ENCODE data around the gene GCNT2.
A peak's percentile ranks its signal among the peaks of the same experiment; 100 is the strongest.
"Not testable (repeated sequence)": the region's sequence is repeated elsewhere in the genome, so short reads cannot be mapped to it uniquely, and the experiment has no call there.

GCNT2 gene

DNA sequence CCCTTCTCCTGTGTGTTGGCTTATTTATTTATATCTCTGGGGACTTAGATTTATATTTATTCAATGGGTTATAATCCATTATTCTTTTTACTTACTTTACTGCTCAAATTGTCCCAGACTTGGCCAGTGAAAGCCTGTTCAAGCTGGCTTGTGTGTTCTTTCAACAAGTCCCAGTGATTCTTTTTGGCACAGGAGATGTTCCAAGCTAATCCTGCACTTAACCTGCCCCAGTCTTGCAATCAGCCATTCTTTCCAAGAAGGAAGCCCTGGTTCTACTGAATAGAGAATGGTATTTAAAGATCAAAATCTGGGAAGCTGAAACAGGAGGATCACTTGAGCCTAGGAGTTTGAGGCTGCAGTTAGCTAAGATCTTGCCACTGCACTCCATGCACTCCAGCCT lies 26.7 kb downstream of the GCNT2 start:
- DNase-seq = no peak

DNA sequence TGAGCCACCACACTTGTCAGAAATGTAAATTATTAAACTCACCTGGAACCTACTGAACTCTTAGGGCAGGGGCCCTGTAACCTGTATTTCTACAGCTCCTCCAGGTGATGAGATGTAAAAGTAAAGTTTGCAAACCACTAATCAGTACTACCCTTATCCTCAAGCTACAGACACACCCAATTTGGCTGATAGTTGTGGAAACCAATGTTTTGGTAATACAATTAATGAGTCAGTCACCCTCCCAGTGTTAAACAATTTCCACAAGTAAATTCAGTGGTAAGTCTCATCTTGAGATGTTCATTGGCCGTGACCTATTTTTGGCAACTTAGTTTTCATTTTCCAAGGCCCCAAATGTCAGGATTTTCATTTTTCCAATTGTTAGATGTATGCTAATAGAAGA lies 29.6 kb downstream of the GCNT2 start:
- DNase-seq = no peak

DNA sequence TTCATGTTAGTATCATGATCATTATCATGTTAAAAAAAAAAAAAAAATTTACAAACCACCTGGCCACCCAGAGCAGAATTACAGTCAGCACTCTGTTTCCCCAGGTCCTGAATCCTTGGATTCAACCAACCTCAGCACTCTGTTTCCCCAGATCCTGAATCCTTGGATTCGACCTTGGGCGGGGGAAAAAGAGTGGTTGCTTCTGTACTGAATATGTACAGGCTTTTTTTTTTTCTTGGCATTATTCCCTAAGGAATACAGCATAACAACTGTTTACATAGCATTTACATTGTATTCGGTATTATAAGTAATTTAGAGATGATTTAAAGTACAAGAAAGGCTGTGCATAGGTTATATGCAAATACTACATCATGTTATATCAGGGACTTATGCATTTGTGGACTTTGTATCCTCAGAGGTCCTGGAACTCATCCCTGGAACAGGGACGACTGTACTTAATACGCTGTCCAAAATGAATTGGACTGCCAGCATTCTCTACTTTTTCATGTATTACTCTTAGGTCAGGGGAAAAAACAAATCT lies 31.2 kb downstream of the GCNT2 start:
- no peak for DNase-seq

DNA sequence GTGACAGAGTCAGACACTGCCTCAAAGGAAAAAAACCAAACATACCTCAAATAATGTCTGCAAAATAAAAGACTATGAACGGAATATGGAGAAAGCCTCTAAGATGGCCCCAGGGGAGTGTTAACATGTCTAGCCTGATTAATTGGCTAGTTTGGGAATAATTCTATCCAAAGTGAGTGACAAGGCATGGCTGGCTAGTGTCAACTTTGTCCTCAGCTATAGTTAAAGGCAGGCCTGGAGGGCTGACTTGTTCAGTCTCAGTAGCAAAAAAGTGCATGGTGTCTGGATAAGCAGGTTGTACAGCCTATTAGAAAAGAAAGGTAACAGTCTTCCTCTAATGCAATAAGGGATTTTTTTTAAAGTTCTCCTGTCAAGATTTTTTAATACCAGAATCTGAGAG lies 32.7 kb downstream of the GCNT2 start:
- no peak for DNase-seq

DNA sequence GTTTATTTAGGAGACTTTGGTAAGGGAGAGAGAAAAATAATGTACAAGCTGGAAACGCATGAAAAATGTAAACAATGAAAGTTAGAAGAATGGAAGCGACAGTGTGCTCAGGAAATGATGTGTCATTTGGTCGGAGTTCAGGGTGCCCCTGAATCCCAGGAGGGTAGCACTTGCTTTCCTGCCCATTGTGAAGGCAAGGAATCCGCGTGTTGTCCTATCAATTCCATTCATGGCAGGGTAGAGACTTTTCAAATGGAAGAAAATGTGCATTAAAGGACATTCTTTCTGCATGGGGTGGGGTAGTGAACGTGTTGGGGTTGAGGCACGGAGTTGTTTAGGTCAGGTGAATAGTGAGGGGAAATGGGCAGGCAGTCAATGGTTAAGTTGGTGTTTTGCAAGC lies 33.7 kb downstream of the GCNT2 start:
- DNase-seq = no peak

DNA sequence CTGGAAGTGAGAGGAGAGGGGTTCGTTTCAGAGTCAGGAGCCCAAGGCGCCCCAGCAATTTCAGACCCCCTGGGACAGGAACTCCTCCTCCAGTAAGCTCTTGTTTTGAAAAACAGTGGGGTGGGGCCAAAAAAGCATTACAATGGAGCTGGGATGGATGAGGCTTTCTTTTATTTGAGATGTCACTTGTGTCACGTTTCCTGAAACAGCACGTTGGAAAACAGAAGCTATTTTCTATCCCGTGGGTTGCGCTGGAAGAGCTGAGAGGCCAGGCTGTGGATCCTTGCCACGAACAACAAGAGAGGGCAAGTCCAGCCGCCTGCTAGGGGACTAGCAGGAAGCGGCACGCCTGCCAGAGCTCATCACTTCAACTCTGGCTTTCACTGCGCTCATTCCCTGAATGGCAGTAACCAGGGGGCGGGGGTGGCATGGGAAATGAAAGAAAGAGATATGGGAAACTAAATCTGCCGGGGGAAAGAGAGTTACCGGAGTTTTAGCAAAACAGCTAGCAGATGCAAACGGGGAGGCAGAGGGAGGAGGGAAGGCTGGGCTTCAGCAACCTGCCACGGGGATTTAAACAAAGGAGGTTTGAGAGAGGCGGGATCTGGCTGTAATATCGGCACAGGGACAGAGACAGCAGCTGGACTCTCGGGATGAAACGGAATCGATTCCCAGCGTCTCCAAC lies 34.6 kb downstream of the GCNT2 start:
- peak in 40 of 51 donors; percentile 8 to 67 (median 32) for DNase-seq

DNA sequence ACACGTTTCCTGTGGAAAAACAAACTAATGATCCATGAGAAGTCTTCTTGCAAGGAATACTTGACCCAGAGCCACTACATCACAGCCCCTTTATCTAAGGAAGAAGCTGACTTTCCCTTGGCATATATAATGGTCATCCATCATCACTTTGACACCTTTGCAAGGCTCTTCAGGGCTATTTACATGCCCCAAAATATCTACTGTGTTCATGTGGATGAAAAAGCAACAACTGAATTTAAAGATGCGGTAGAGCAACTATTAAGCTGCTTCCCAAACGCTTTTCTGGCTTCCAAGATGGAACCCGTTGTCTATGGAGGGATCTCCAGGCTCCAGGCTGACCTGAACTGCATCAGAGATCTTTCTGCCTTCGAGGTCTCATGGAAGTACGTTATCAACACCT lies 35.4 kb downstream of the GCNT2 start:
- DNase-seq = no peak

DNA sequence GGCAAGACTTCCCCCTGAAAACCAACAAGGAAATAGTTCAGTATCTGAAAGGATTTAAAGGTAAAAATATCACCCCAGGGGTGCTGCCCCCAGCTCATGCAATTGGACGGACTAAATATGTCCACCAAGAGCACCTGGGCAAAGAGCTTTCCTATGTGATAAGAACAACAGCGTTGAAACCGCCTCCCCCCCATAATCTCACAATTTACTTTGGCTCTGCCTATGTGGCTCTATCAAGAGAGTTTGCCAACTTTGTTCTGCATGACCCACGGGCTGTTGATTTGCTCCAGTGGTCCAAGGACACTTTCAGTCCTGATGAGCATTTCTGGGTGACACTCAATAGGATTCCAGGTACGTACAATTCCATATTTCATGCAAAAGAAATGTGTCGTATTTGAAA lies 35.8 kb downstream of the GCNT2 start:
- DNase-seq = no peak

DNA sequence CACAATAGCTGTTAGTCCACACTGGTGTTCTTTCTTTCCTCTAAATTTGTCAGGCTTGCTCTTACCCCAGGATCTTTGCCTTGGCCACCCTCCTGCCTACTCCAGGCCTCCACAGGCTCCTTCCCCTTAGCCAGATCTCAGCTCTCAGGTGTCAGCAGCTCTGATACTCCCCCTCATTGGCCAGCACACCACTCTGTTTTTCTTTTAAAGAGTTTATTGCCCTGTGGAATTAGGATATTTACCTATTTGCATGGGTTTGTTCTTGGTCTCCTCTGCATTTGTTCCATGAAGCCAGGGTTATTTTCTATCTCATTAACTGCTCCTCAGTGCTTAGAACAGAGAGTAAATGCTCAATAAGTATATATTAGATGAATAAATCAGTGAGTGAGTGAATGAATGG lies 36.8 kb downstream of the GCNT2 start:
- no peak for DNase-seq

DNA sequence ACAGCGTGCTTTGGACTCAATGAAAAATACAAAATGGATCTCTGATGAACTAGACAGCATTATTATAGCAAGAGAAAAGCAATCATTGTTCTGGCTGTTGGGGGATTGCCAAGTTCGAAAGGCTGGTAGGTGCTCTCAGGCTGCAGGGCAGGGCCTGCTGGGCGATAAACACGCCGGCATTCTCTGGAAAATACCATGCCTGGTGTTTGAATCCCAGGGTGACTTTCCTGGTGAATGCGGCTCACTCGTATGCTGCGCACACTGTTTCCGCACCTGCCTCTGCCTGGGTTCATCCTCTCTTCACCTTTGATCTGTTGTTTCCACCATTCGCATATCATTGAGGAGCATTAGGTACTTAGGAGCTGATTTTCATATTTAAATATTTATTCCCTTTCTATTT lies 37.4 kb downstream of the GCNT2 start:
- DNase-seq = peak in 16 of 51 donors; percentile 4 to 38 (median 14)

DNA sequence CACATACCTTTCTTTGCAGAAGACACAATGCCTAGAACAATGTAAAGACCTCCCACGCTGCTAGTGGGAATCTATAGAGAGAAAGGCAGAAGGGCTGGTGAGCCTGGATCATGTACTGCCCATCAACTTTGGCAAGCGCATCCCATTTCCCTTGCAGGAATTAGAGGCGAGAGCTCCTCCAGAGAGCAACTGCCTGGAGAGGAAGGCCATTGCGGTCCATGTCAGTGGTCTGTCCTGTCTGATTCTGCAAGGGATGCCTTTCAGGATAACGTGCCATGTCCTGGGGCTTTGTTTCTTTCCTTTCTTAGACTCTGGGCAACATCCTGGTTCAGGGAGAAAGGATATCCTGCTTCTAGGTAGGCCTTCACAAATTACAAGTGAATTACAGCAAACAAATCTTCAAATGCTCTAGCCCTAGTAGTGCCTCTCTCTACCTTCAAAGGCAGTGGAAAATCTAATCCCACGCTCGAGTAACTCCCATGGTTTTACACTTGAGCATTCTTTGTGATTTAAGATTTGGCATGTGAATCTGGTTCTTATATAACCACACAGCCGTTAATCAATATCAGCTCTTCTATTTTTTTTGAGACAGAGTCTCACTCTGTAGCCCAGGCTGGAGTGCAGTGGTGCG lies 38.5 kb downstream of the GCNT2 start:
- DNase-seq = no peak

DNA sequence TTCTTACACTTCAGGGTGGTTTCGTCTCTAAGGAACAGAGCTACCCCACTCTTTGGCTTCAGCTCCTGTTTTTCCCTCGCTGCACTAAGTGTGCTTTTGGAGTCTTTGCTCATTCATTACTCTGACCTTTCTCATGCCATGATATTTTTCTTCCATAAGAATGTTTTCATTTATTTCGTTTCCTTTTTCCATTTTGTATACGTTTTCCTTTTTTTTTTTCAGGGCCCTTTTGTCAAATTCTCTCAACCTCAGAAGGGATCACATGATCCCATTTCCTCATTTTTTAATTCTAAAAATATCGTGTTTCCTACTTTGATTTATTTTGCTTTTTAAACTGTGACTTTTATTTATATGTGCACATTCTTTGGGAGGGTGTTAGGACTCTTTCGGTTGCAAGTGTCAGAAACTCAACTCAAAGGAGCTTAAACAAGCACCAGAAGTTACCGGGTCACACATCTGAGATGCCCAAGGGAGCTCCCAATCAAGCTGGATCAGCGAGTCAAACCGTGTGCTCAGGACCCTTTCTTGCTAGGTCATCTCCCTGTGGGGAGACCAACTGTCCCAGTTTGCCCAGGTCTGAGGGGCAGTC lies 40.6 kb downstream of the GCNT2 start:
- no peak for DNase-seq

DNA sequence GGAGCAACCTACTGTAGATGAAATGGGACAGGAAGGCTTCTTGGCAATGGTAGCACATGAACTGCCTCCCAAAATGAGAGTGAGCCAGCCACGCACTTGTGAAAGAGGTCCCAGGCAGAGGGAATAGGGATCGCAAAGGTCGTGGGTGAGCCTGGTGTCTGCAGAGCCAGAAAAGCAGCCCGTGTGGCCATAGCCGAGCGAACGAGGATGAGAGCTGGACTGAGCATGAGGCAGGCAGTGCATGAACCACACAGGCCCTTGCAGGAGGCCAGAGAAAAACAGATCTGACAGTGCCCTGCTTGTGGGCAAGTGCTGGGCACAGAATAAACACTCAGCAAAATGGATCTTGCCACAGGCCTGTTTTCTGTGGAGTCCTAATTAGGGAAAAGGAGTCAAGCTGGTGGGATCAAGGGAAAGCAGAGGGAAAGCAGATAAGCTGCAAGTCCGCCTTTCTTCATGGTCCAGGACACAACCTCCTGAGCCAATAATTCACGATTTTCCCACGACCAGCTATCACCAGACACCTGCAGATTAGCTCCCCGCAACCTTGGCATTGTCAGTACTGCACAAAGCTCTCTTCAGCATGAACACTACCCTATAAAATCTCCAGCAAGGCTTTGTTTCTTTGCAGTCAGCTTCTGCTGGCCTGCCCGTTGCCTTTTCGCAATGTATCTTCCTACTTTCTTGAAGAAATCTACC lies 44.0 kb downstream of the GCNT2 start:
- DNase-seq = no peak

DNA sequence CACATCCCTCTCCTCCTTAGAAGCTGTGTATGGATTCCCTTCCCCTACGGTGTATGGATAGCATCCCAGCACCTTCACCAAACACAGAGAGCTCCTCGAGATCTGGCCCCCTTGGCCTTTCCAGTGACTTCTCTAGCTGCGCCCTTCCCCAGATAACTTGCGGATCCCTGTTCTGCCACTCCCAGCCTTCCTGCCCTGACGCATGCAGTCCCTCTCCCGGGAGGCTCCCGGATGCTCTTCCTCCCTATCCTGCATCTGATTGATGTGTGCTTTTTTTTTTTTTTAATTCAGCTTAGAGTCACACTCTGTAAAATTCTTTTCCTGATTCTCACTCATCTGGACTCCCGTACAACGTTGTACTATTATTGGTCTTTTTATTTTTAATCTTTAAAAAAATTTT lies 44.8 kb downstream of the GCNT2 start:
- DNase-seq = no peak

DNA sequence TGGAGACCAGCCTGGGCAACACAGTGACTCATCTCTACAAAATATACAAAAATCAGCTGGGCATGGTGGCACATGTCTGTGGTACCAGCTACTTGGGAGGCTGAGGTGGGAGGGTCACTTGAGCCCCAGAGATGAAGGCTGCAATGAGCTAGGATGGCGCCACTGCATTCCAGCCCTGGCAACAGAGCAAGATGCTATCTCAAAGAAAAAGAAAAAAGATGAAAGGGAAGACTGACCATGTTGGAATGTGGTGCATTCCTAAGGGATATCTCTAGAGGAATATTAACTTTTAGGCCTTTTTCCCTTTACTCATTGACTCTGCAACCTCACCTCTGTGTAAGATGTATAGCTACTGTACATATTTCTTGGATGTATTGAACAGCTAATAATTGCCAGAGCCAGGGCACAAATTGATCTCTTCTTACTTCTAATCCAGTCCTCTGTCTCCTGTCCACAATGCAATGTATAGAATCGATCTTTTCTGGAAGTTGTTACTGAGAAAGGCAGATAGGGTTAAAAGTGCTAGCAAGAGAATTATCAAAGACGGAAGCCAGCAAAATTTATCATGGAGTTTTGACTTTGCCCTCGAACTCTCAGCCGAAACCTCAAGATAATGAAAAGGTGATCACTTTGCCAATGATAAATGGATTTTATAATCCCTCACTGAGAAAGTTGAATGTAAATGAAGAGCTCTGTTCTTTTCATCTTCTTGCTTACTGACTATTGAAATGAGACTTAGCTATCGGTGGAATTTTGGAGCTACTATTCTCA lies 46.3 kb downstream of the GCNT2 start:
- no peak for DNase-seq

DNA sequence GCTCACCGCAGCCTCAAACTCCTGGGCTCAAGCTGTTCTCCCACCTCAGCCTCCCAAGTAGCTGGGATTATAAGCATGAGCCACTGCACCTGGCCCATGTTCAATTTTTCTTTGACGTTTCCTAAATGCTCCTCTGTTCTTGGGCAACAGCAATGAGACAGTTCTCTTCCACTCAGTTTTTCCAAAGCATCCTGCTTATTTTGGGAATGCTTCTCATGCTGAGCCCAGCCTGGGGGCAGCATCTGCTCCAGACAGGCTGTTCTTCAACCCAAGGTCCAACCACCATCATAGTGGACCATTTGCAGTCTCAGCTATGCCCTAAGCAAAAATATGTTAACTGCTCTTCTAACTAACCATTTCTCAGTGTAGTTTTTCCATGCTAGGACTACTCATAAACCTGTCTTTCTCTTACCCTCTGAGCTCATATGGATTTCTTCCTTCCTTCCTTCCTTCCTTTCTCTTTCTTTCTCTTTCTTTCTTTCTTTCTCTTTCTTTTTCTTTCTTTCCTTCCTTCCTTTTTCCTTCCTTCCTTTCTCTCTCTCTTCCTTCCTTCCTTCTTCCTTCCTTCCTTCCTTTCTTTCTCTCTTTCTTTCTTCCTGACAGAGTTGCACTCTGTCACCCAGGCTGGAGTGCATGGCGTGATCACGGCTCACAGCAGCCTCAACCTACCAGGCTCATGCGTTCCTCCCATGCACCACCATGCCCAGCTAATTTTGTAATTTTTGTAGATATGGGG lies 48.4 kb downstream of the GCNT2 start:
- no peak for DNase-seq

DNA sequence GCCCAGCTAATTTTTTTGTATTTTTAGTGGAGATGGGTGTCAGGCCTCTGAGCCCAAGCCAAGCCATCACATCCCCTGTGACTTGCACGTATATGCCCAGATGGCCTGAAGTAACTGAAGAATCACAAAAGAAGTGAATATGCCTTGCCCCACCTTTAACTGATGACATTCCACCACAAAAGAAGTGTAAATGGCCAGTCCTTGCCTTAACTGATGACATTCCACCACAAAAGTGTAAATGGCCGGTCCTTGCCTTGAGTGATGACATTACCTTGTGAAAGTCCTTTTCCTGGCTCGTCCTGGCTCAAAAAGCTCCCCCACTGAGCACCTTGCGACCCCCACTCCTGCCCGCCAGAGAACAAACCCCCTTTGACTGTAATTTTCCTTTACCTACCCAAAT lies 54.4 kb downstream of the GCNT2 start:
- DNase-seq = not testable (repeated sequence)

DNA sequence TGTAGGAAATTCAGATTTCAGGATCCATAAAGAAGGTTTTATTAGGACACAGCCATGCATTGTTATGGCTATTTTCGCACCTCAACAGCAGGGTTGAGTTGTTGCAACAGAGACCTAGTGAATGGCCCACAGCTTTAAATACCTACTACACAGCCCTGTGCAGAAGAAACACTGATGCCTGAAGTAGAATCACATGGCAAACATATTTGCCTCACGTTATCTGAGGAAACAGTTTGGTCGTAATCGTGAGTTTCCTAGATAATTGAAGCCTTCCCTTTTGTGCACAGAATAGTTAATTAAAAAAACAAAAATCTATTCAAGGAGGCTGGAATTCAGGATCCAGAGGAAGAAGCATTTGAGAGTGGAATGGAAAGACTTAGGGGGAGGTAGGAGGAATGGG lies 55.1 kb downstream of the GCNT2 start:
- no peak for DNase-seq

DNA sequence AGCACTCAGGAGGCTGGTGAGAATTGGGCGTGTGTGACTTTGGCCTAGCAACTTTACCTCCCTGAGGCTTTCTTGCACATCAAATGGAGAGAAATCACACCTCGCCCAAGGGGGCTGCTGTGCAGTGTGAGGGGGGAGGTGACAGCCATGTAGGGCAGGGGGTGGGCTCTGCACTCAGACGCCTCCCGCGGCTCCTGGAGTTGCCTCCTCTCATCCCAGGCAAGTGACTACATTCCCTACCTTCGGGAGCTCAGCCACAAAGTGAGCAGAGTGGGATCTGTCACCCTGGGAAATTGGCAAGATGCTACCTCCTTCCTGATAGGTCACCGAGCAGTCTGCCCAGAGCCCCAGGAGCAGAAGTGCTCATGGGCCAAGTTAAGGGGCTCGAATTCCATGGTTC lies 56.0 kb downstream of the GCNT2 start:
- DNase-seq = no peak

DNA sequence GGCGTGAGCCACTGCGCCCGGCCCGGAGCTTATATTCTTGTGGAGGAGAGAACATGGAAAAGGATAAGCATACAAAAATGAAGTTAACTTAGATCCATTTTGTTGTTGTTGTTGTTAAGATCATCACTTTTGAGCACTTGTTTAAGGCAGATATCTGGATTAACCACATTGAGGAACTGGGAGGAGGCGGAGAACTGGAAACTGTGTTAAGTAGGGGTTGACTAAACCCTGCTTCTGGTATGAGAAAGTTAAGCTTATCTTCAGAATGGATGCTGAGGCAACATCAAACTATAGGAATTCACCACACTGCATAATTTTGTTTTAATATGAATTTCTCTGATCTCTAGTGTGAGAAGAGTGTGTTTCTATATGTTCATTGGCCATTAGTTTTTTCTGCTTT lies 57.6 kb downstream of the GCNT2 start:
- DNase-seq = no peak

DNA sequence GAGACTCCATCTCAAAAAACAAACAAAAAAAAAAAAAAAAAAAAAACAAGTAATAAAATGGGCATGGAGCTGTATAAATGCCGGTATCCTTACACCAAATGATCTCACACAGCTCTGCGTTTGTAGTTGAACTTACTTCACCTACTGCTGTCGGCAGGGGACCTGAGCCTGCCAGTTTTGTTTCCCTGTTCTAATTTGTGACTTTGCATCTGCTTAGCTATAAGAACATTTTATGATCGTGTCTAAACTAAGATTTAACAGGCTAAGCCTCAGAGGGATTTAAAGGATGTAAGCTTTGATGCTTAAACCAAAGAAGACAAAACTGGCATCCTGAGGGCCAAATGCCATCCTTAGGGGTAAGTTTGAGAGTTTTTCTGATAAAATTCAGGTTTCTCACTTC lies 58.7 kb downstream of the GCNT2 start:
- DNase-seq = no peak

All from hypothalamus (tissue), 51 donors.